Activated CD8-positive, alpha-beta memory T cell treated with anti-CD3 and anti-CD28 coated beads for 1 hour (primary cell): ENCODE results near the gene GRIN2A.

Experiments
- DNase-seq, 2 donors: peaks; one replicate each; pipeline ENCODE4 v3.0.0-alpha.2; 2020; ENCODE audit warnings: low read depth in 1 of 2; ENCODE audit errors: extremely low read depth in 1 of 2

The GRIN2A gene

GRCh38 chr16:10090816-10091215 lies 91.4 kb downstream of the GRIN2A start:
- DNase-seq = no peak

GRCh38 chr16:10088380-10088793 lies 93.8 kb downstream of the GRIN2A start:
- no peak for DNase-seq

GRCh38 chr16:10087151-10087550 lies 95.1 kb downstream of the GRIN2A start:
- DNase-seq = no peak

GRCh38 chr16:10086620-10087019 lies 95.6 kb downstream of the GRIN2A start:
- DNase-seq = no peak

- DNase-seq = no peak
Observed at GRCh38 chr16:10085078-10085798, 97.0 kb downstream of the GRIN2A start.

GRCh38 chr16:10083301-10083700 lies 98.9 kb downstream of the GRIN2A start:
- DNase-seq = no peak

- DNase-seq = no peak
Observed at GRCh38 chr16:10081201-10081940, 100.9 kb downstream of the GRIN2A start.

GRCh38 chr16:10080051-10080772 lies 102.0 kb downstream of the GRIN2A start:
- DNase-seq = no peak

- no peak for DNase-seq
Observed at GRCh38 chr16:10078541-10078949, 103.7 kb downstream of the GRIN2A start.

- no peak for DNase-seq
Observed at GRCh38 chr16:10077861-10078260, 104.4 kb downstream of the GRIN2A start.

GRCh38 chr16:10076037-10076436 lies 106.2 kb downstream of the GRIN2A start:
- DNase-seq = no peak

- DNase-seq = no peak
Observed at GRCh38 chr16:10070591-10070990, 111.6 kb downstream of the GRIN2A start.

GRCh38 chr16:10069374-10069773 lies 112.9 kb downstream of the GRIN2A start:
- no peak for DNase-seq

GRCh38 chr16:10067835-10068234 lies 114.4 kb downstream of the GRIN2A start:
- DNase-seq = no peak

- no peak for DNase-seq
Observed at GRCh38 chr16:10067406-10067805, 114.8 kb downstream of the GRIN2A start.

- DNase-seq = no peak
Observed at GRCh38 chr16:10065019-10065418, 117.2 kb downstream of the GRIN2A start.

GRCh38 chr16:10048850-10049249 lies 133.4 kb downstream of the GRIN2A start:
- no peak for DNase-seq

- no peak for DNase-seq
Observed at GRCh38 chr16:10045947-10046346, 136.3 kb downstream of the GRIN2A start.

- DNase-seq = no peak
Observed at GRCh38 chr16:10045291-10045775, 136.9 kb downstream of the GRIN2A start.

- no peak for DNase-seq
Observed at GRCh38 chr16:10040136-10041080, 141.8 kb downstream of the GRIN2A start.
